CD14-positive monocyte (primary cell): ENCODE results near the gene RASD2. TPM values are rescaled to one million over a fixed set of nuclear protein-coding genes. Genes with fewer than 3 reads are reported as not detected.

Experiments
- DNase-seq, 3 donors: peaks; one replicate each; pipeline ENCODE4 v3.0.0-alpha.2; 2011 to 2022
- H2AFZ ChIP-seq: 2 replicates; pipeline ENCODE4 v1.6.0; 2012; ENCODE audit warnings: mild to moderate bottlenecking, low read depth, low read length, inconsistent platforms; ENCODE audit not compliant: insufficient read depth, poor library complexity, severe bottlenecking
- H3K27ac ChIP-seq, 2 donors: 1 replicate in 1 of 2; 2 replicates in 1 of 2; pipeline ENCODE4 v1.5.1; 2012 to 2013; ENCODE audit warnings: low read length in 2 of 2, control low read depth in 1 of 2, inconsistent platforms in 1 of 2, low read depth in 1 of 2, mild to moderate bottlenecking in 1 of 2
- H3K27me3 ChIP-seq, 2 donors: one replicate each; pipeline versions ENCODE4 v1.6.0 to v1.6.1; 2011 to 2013; ENCODE audit warnings: low read length in 2 of 2; ENCODE audit not compliant: control insufficient read depth in 2 of 2, insufficient read depth in 2 of 2
- H3K36me3 ChIP-seq, 2 donors: replicated peaks in 1 of 2; 1 replicate in 1 of 2; 2 replicates in 1 of 2; pipeline versions ENCODE4 v1.5.1 to v1.6.1; 2012 to 2013; ENCODE audit warnings: low read length in 2 of 2, control low read depth in 1 of 2, inconsistent platforms in 1 of 2, mild to moderate bottlenecking in 1 of 2; ENCODE audit not compliant: insufficient read depth in 2 of 2, control insufficient read depth in 1 of 2
- H3K4me1 ChIP-seq, 2 donors: 1 replicate in 1 of 2; 2 replicates in 1 of 2; pipeline versions ENCODE4 v1.5.1 to v1.6.1; 2012 to 2013; ENCODE audit warnings: low read length in 2 of 2, control low read depth in 1 of 2, inconsistent platforms in 1 of 2, mild to moderate bottlenecking in 1 of 2, moderate library complexity in 1 of 2; ENCODE audit not compliant: insufficient read depth in 2 of 2, control insufficient read depth in 1 of 2
- H3K4me2 ChIP-seq: replicated peaks from 2 replicates; pipeline ENCODE3; 2012; ENCODE audit warnings: low read length, moderate library complexity, mild to moderate bottlenecking; ENCODE audit not compliant: poor library complexity, severe bottlenecking; ENCODE audit errors: extremely low read depth
- H3K4me3 ChIP-seq, 3 experiments: fragments of 200-600 bp in 1 of 3; sonication (generic) in 1 of 3; replicated peaks in 1 of 3; 1 replicate in 2 of 3; 2 replicates in 1 of 3; pipeline ENCODE4 v1.5.1; 2011 to 2013; ENCODE audit warnings: low read length in 3 of 3, mild to moderate bottlenecking in 3 of 3, control low read depth in 2 of 3, low read depth in 2 of 3, inconsistent platforms in 1 of 3, moderate library complexity in 1 of 3
- H3K79me2 ChIP-seq: 2 replicates; pipeline ENCODE4 v1.6.0; 2012; ENCODE audit warnings: mild to moderate bottlenecking, control low read depth, inconsistent platforms, low read length, moderate library complexity; ENCODE audit not compliant: insufficient read depth
- H3K9ac ChIP-seq: 2 replicates; pipeline ENCODE4 v1.6.0; 2017; ENCODE audit warnings: low read length, mild to moderate bottlenecking; ENCODE audit not compliant: insufficient read depth, poor library complexity, severe bottlenecking
- H3K9me3 ChIP-seq, 2 donors: replicated peaks in 1 of 2; 1 replicate in 1 of 2; 2 replicates in 1 of 2; pipeline versions ENCODE4 v1.5.1 to v1.6.1; 2012 to 2013; ENCODE audit warnings: low read length in 2 of 2, control low read depth in 1 of 2; ENCODE audit not compliant: control insufficient read depth in 1 of 2, insufficient read depth in 1 of 2
- H4K20me1 ChIP-seq: 2 replicates; pipeline ENCODE4 v1.6.0; 2012; ENCODE audit warnings: mild to moderate bottlenecking, low read length, control low read depth, moderate library complexity; ENCODE audit not compliant: insufficient read depth
- H3K27ac Mint-ChIP-seq, 7 donors: one replicate each; pipeline ENCODE4 v1.8.0; 2020; ENCODE audit warnings: mild to moderate bottlenecking in 7 of 7, mixed read lengths in 7 of 7, moderate library complexity in 6 of 7, inconsistent platforms in 2 of 7
- H3K27me3 Mint-ChIP-seq, 3 donors: one replicate each; pipeline ENCODE4 v1.8.0; 2021 to 2022; ENCODE audit warnings: low read depth in 3 of 3, mild to moderate bottlenecking in 3 of 3, mixed read lengths in 3 of 3, moderate library complexity in 3 of 3, inconsistent platforms in 1 of 3
- H3K36me3 Mint-ChIP-seq, 2 donors: one replicate each; pipeline ENCODE4 v1.8.0; 2020; ENCODE audit warnings: mixed read lengths in 2 of 2, inconsistent platforms in 1 of 2, mild to moderate bottlenecking in 1 of 2
- H3K4me1 Mint-ChIP-seq: one replicate; pipeline ENCODE4 v1.8.0; 2020; ENCODE audit warnings: mild to moderate bottlenecking, mixed read lengths
- H3K4me3 Mint-ChIP-seq, 2 donors: one replicate each; pipeline ENCODE4 v1.8.0; 2020; ENCODE audit warnings: mild to moderate bottlenecking in 2 of 2, mixed read lengths in 2 of 2, moderate library complexity in 1 of 2
- H3K9me3 Mint-ChIP-seq, 7 donors: one replicate each; pipeline ENCODE4 v1.8.0; 2020 to 2022; ENCODE audit warnings: mixed read lengths in 7 of 7, mild to moderate bottlenecking in 6 of 7, moderate library complexity in 6 of 7, inconsistent platforms in 2 of 7
- WGBS: methylation state at CpG from one replicate; pipeline ENCODE4 v1.1.5; 2013; ENCODE audit warnings: missing lambda C conversion rate; ENCODE audit not compliant: insufficient coverage; 5-methylcytosine and 5-hydroxymethylcytosine counted together
- intact Hi-C, 2 donors: fragments of 100-400 bp; cut with micrococcal nuclease; formaldehyde crosslinking; loops; one replicate each; pipeline versions ENCODE4 v1.15.0 to v1.15.1; 2023
- polyA plus RNA-seq, 3 donors: library from polyadenylated mRNA; depleted of rRNA in 1 of 3; unstranded in 2 of 3; stranded (reverse) in 1 of 3; fragments of 300-500 nt in 2 of 3; fragments of >200 nt in 1 of 3; fragmentation: Illumina TruSeq in 2 of 3; gene quantifications; 1 replicate in 2 of 3; 2 replicates in 1 of 3; pipeline ENCODE4 v1.2.3, GENCODE V29; 2012 to 2021
- TF ChIP-seq, protein P1 (sequence below): fragments of 200-600 bp; IDR thresholded peaks from one replicate; pipeline ENCODE4 v1.8.0; 2022; ENCODE audit warnings: antibody characterized with exemption, mild to moderate bottlenecking

RASD2 gene
- polyA plus RNA-seq, 3 donors: 0.29 TPM; not detected in 2

GRCh38 chr22:35564975-35565867 lies 24.6 kb downstream of the RASD2 start:
- 92% methylated on average over 6 of the region's 10 CpGs for WGBS
- H3K36me3 ChIP-seq: no peaks in the 10 kb centered on the region
- H3K27me3 ChIP-seq: no peaks in the 10 kb centered on the region

GRCh38 chr22:35567351-35568141 lies 26.9 kb downstream of the RASD2 start:
- no peak overlapping the region for H3K9ac ChIP-seq
- TF ChIP-seq, protein P1, sequence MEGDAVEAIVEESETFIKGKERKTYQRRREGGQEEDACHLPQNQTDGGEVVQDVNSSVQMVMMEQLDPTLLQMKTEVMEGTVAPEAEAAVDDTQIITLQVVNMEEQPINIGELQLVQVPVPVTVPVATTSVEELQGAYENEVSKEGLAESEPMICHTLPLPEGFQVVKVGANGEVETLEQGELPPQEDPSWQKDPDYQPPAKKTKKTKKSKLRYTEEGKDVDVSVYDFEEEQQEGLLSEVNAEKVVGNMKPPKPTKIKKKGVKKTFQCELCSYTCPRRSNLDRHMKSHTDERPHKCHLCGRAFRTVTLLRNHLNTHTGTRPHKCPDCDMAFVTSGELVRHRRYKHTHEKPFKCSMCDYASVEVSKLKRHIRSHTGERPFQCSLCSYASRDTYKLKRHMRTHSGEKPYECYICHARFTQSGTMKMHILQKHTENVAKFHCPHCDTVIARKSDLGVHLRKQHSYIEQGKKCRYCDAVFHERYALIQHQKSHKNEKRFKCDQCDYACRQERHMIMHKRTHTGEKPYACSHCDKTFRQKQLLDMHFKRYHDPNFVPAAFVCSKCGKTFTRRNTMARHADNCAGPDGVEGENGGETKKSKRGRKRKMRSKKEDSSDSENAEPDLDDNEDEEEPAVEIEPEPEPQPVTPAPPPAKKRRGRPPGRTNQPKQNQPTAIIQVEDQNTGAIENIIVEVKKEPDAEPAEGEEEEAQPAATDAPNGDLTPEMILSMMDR: no peak

More at GRCh38 chr22:35564975-35565867, 24.6 kb downstream of the RASD2 start:
- H3K27me3 Mint-ChIP-seq: peaks cover 4 to 9% (median 8%) of the 10 kb centered on the region in 3 donors
- H3K79me2 ChIP-seq: no peaks in the 10 kb centered on the region
- peaks cover 7% of the 10 kb centered on the region for H3K4me1 Mint-ChIP-seq
- H3K4me2 ChIP-seq: no peak overlapping the region
- intact Hi-C loops: no loop called here
- no peaks in the 10 kb centered on the region for H3K9me3 ChIP-seq
- no peaks in the 10 kb centered on the region for H3K9me3 Mint-ChIP-seq
- TF ChIP-seq, protein P1: no peak
- H3K27ac Mint-ChIP-seq: no peak overlapping the region
- no peak overlapping the region for H3K27ac ChIP-seq
- no peak overlapping the region for H3K4me3 Mint-ChIP-seq
- no peak overlapping the region for H3K4me3 ChIP-seq
- H4K20me1 ChIP-seq: no peaks in the 10 kb centered on the region
- no peaks in the 10 kb centered on the region for H3K36me3 Mint-ChIP-seq
- no peak overlapping the region for H2AFZ ChIP-seq
- no peak for DNase-seq
- H3K9ac ChIP-seq: no peak overlapping the region
- H3K4me1 ChIP-seq: no peaks in the 10 kb centered on the region

More at GRCh38 chr22:35567351-35568141, 26.9 kb downstream of the RASD2 start:
- Histone ChIP-seq H3K4me3 (no peak overlapping the region), H3K27ac (no peak overlapping the region), H3K36me3 (no peaks in the 10 kb centered on the region), H4K20me1 (no peaks in the 10 kb centered on the region), H3K27me3 (no peaks in the 10 kb centered on the region), H2AFZ (no peak overlapping the region), H3K4me1 (no peaks in the 10 kb centered on the region), H3K9me3 (no peaks in the 10 kb centered on the region), H3K79me2 (no peaks in the 10 kb centered on the region), H3K4me2 (no peak overlapping the region)
- WGBS: 89% methylated on average over 22 of the region's 23 CpGs
- no peak for DNase-seq
- H3K36me3 Mint-ChIP-seq: no peaks in the 10 kb centered on the region
- intact Hi-C loops: no loop called here
- no peaks in the 10 kb centered on the region for H3K9me3 Mint-ChIP-seq
- H3K27ac Mint-ChIP-seq: no peak overlapping the region
- H3K27me3 Mint-ChIP-seq: peaks cover 2 to 4% (median 4%) of the 10 kb centered on the region in 3 donors
- no peak overlapping the region for H3K4me3 Mint-ChIP-seq
- peaks cover 7% of the 10 kb centered on the region for H3K4me1 Mint-ChIP-seq
